CD14-positive monocyte (primary cell): ENCODE results near the gene RHOBTB3. TPM values are rescaled to one million over a fixed set of nuclear protein-coding genes. Genes with fewer than 3 reads are reported as not detected.
"Not testable (repeated sequence)": the region's sequence is repeated elsewhere in the genome, so short reads cannot be mapped to it uniquely, and the experiment has no call there.

Source experiments
- DNase-seq, 3 donors: peaks; one replicate each; pipeline ENCODE4 v3.0.0-alpha.2; 2011 to 2022
- H2AFZ ChIP-seq: 2 replicates; pipeline ENCODE4 v1.6.0; 2012; ENCODE audit warnings: mild to moderate bottlenecking, low read depth, low read length, inconsistent platforms; ENCODE audit not compliant: insufficient read depth, poor library complexity, severe bottlenecking
- H3K27ac ChIP-seq, 2 donors: 1 replicate in 1 of 2; 2 replicates in 1 of 2; pipeline ENCODE4 v1.5.1; 2012 to 2013; ENCODE audit warnings: low read length in 2 of 2, control low read depth in 1 of 2, inconsistent platforms in 1 of 2, low read depth in 1 of 2, mild to moderate bottlenecking in 1 of 2
- H3K27me3 ChIP-seq, 2 donors: one replicate each; pipeline versions ENCODE4 v1.6.0 to v1.6.1; 2011 to 2013; ENCODE audit warnings: low read length in 2 of 2; ENCODE audit not compliant: control insufficient read depth in 2 of 2, insufficient read depth in 2 of 2
- H3K36me3 ChIP-seq, 2 donors: replicated peaks in 1 of 2; 1 replicate in 1 of 2; 2 replicates in 1 of 2; pipeline versions ENCODE4 v1.5.1 to v1.6.1; 2012 to 2013; ENCODE audit warnings: low read length in 2 of 2, control low read depth in 1 of 2, inconsistent platforms in 1 of 2, mild to moderate bottlenecking in 1 of 2; ENCODE audit not compliant: insufficient read depth in 2 of 2, control insufficient read depth in 1 of 2
- H3K4me1 ChIP-seq, 2 donors: 1 replicate in 1 of 2; 2 replicates in 1 of 2; pipeline versions ENCODE4 v1.5.1 to v1.6.1; 2012 to 2013; ENCODE audit warnings: low read length in 2 of 2, control low read depth in 1 of 2, inconsistent platforms in 1 of 2, mild to moderate bottlenecking in 1 of 2, moderate library complexity in 1 of 2; ENCODE audit not compliant: insufficient read depth in 2 of 2, control insufficient read depth in 1 of 2
- H3K4me2 ChIP-seq: replicated peaks from 2 replicates; pipeline ENCODE3; 2012; ENCODE audit warnings: low read length, moderate library complexity, mild to moderate bottlenecking; ENCODE audit not compliant: poor library complexity, severe bottlenecking; ENCODE audit errors: extremely low read depth
- H3K4me3 ChIP-seq, 3 experiments: fragments of 200-600 bp in 1 of 3; sonication (generic) in 1 of 3; replicated peaks in 1 of 3; 1 replicate in 2 of 3; 2 replicates in 1 of 3; pipeline ENCODE4 v1.5.1; 2011 to 2013; ENCODE audit warnings: low read length in 3 of 3, mild to moderate bottlenecking in 3 of 3, control low read depth in 2 of 3, low read depth in 2 of 3, inconsistent platforms in 1 of 3, moderate library complexity in 1 of 3
- H3K79me2 ChIP-seq: 2 replicates; pipeline ENCODE4 v1.6.0; 2012; ENCODE audit warnings: mild to moderate bottlenecking, control low read depth, inconsistent platforms, low read length, moderate library complexity; ENCODE audit not compliant: insufficient read depth
- H3K9ac ChIP-seq: 2 replicates; pipeline ENCODE4 v1.6.0; 2017; ENCODE audit warnings: low read length, mild to moderate bottlenecking; ENCODE audit not compliant: insufficient read depth, poor library complexity, severe bottlenecking
- H3K9me3 ChIP-seq, 2 donors: replicated peaks in 1 of 2; 1 replicate in 1 of 2; 2 replicates in 1 of 2; pipeline versions ENCODE4 v1.5.1 to v1.6.1; 2012 to 2013; ENCODE audit warnings: low read length in 2 of 2, control low read depth in 1 of 2; ENCODE audit not compliant: control insufficient read depth in 1 of 2, insufficient read depth in 1 of 2
- H4K20me1 ChIP-seq: 2 replicates; pipeline ENCODE4 v1.6.0; 2012; ENCODE audit warnings: mild to moderate bottlenecking, low read length, control low read depth, moderate library complexity; ENCODE audit not compliant: insufficient read depth
- H3K27ac Mint-ChIP-seq, 7 donors: one replicate each; pipeline ENCODE4 v1.8.0; 2020; ENCODE audit warnings: mild to moderate bottlenecking in 7 of 7, mixed read lengths in 7 of 7, moderate library complexity in 6 of 7, inconsistent platforms in 2 of 7
- H3K27me3 Mint-ChIP-seq, 3 donors: one replicate each; pipeline ENCODE4 v1.8.0; 2021 to 2022; ENCODE audit warnings: low read depth in 3 of 3, mild to moderate bottlenecking in 3 of 3, mixed read lengths in 3 of 3, moderate library complexity in 3 of 3, inconsistent platforms in 1 of 3
- H3K36me3 Mint-ChIP-seq, 2 donors: one replicate each; pipeline ENCODE4 v1.8.0; 2020; ENCODE audit warnings: mixed read lengths in 2 of 2, inconsistent platforms in 1 of 2, mild to moderate bottlenecking in 1 of 2
- H3K4me1 Mint-ChIP-seq: one replicate; pipeline ENCODE4 v1.8.0; 2020; ENCODE audit warnings: mild to moderate bottlenecking, mixed read lengths
- H3K4me3 Mint-ChIP-seq, 2 donors: one replicate each; pipeline ENCODE4 v1.8.0; 2020; ENCODE audit warnings: mild to moderate bottlenecking in 2 of 2, mixed read lengths in 2 of 2, moderate library complexity in 1 of 2
- H3K9me3 Mint-ChIP-seq, 7 donors: one replicate each; pipeline ENCODE4 v1.8.0; 2020 to 2022; ENCODE audit warnings: mixed read lengths in 7 of 7, mild to moderate bottlenecking in 6 of 7, moderate library complexity in 6 of 7, inconsistent platforms in 2 of 7
- WGBS: methylation state at CpG from one replicate; pipeline ENCODE4 v1.1.5; 2013; ENCODE audit warnings: missing lambda C conversion rate; ENCODE audit not compliant: insufficient coverage; 5-methylcytosine and 5-hydroxymethylcytosine counted together
- intact Hi-C, 2 donors: fragments of 100-400 bp; cut with micrococcal nuclease; formaldehyde crosslinking; loops; one replicate each; pipeline versions ENCODE4 v1.15.0 to v1.15.1; 2023
- polyA plus RNA-seq, 3 donors: library from polyadenylated mRNA; depleted of rRNA in 1 of 3; unstranded in 2 of 3; stranded (reverse) in 1 of 3; fragments of 300-500 nt in 2 of 3; fragments of >200 nt in 1 of 3; fragmentation: Illumina TruSeq in 2 of 3; gene quantifications; 1 replicate in 2 of 3; 2 replicates in 1 of 3; pipeline ENCODE4 v1.2.3, GENCODE V29; 2012 to 2021
- TF ChIP-seq, protein P1 (sequence below): fragments of 200-600 bp; IDR thresholded peaks from one replicate; pipeline ENCODE4 v1.8.0; 2022; ENCODE audit warnings: antibody characterized with exemption, mild to moderate bottlenecking

The RHOBTB3 gene
- polyA plus RNA-seq, 3 donors = 0.41 to 1.5 (median 0.63) TPM

DNA sequence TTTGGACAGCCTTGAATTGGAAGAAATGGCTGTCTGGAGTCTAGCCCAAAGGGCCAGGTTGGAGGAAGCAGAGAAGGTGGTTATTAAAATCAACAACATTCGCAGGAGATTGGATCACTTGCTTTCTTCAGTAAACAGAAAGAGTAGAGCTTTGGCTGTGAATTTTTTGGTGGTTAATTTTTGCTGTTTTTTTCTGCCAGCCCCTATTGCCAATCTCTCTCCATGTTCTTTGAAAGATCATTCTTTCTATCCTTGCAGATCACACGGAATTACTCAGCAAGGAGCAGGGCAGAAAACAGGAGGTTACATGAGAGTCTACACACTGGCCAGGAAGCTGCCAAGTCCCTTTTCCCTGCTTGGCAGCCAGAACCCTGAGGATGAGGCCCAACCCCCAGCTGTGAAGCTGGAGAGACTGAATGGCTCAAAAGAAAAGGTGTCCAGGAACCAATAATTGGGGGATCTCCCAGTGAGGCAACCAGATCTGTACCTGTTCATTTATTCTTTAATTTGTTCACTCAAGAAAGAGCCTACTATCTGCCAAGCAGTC, 78.4 kb downstream of the RHOBTB3 start:
- H3K4me2 ChIP-seq = peak overlapping the region; percentile 52
- H3K9me3 Mint-ChIP-seq = peaks cover 2 to 10% (median 7%) of the 10 kb centered on the region in 7 donors
- 57% methylated on average over 1 of the region's 2 CpGs for WGBS
- peaks cover 0 to 2% (median 0%) of the 10 kb centered on the region in 3 donors for H3K27me3 Mint-ChIP-seq
- H3K9ac ChIP-seq = no peak overlapping the region
- peaks cover 0 to 5% of the 10 kb centered on the region in 2 donors for H3K9me3 ChIP-seq
- peaks cover 49% of the 10 kb centered on the region for H3K79me2 ChIP-seq
- H3K4me1 Mint-ChIP-seq = peaks cover 58% of the 10 kb centered on the region
- TF ChIP-seq, protein P1, sequence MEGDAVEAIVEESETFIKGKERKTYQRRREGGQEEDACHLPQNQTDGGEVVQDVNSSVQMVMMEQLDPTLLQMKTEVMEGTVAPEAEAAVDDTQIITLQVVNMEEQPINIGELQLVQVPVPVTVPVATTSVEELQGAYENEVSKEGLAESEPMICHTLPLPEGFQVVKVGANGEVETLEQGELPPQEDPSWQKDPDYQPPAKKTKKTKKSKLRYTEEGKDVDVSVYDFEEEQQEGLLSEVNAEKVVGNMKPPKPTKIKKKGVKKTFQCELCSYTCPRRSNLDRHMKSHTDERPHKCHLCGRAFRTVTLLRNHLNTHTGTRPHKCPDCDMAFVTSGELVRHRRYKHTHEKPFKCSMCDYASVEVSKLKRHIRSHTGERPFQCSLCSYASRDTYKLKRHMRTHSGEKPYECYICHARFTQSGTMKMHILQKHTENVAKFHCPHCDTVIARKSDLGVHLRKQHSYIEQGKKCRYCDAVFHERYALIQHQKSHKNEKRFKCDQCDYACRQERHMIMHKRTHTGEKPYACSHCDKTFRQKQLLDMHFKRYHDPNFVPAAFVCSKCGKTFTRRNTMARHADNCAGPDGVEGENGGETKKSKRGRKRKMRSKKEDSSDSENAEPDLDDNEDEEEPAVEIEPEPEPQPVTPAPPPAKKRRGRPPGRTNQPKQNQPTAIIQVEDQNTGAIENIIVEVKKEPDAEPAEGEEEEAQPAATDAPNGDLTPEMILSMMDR = no peak
- no peaks in the 10 kb centered on the region for H3K27me3 ChIP-seq
- H3K27ac ChIP-seq = peak overlapping the region; percentile 69 to 79
- H3K4me3 ChIP-seq = peak overlapping the region in 1 of 3 experiments; percentile 47
- no peak for DNase-seq
- peaks cover 49 to 88% of the 10 kb centered on the region in 2 donors for H3K36me3 Mint-ChIP-seq
- H2AFZ ChIP-seq = peak overlapping the region; percentile 12
- intact Hi-C loops = loop anchor here in 1 of 2 donors (5.0 kb wide), 1 partner anchor 33 kb away; no protein-coding TSS in a partner anchor
- peaks cover 35 to 60% of the 10 kb centered on the region in 2 donors for H3K36me3 ChIP-seq
- H4K20me1 ChIP-seq = peaks cover 59% of the 10 kb centered on the region
- peak overlapping the region in 1 of 2 donors; percentile 65 for H3K4me3 Mint-ChIP-seq
- H3K27ac Mint-ChIP-seq = peak overlapping the region; percentile 85 to 94 (median 92)
- H3K4me1 ChIP-seq = peaks cover 39 to 44% of the 10 kb centered on the region in 2 donors

DNA sequence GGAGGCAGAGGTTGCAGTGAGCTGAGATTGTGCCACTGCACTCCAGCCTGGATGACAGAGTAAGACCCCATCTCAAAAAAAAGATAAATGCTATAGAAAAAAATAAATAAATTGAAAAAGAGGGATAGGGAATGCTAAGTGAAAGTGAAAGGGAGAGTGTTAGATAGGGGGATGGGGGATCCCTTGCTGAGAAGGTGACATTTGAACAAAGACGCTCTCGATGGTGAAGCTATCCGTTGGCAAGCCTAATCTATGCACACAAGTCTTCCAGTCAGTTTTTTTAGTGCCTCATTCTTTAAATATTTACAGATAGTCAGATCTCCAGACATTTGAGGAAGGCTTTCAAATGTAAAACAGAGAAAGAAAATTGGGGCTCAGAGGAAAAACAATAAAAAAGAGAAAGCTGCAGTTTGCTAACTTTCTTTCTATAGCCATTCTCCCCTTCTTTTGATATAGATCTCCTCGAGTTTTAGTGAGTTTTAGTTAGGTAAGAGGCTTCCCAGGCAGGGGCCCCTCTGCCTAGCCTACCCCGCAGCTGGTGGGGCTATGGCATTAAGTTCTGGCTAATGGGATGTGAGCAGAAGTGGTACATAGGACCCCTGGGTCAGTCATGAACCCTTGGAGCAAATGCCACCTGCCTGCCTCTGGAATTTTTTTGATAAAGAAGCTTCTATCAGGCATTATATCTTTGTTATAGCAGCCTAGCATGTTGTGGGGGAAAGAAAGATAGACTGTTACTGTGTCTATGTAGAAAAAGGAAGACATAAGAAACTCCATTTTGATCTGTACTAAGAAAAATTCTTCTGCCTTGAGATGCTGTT, 79.4 kb downstream of the RHOBTB3 start:
- Mint-ChIP-seq H3K27ac (peak overlapping the region; percentile 85 to 94 (median 92)), H3K4me3 (no peak overlapping the region), H3K9me3 (peaks cover 0 to 9% (median 3%) of the 10 kb centered on the region in 7 donors), H3K27me3 (peaks cover 0 to 2% (median 0%) of the 10 kb centered on the region in 3 donors), H3K36me3 (peaks cover 54 to 90% of the 10 kb centered on the region in 2 donors), H3K4me1 (peaks cover 67% of the 10 kb centered on the region)
- peaks cover 0 to 2% of the 10 kb centered on the region in 2 donors for H3K9me3 ChIP-seq
- TF ChIP-seq, protein P1 = no peak
- DNase-seq = no peak
- H2AFZ ChIP-seq = no peak overlapping the region
- H3K4me2 ChIP-seq = peak overlapping the region; percentile 18
- peak overlapping the region; percentile 69 to 79 for H3K27ac ChIP-seq
- H3K4me3 ChIP-seq = no peak overlapping the region
- peaks cover 59% of the 10 kb centered on the region for H3K79me2 ChIP-seq
- H3K27me3 ChIP-seq = no peaks in the 10 kb centered on the region
- H4K20me1 ChIP-seq = peaks cover 70% of the 10 kb centered on the region
- WGBS = 80% methylated on average over 1 of the region's 5 CpGs
- intact Hi-C loops = no loop called here
- H3K36me3 ChIP-seq = peaks cover 42 to 60% of the 10 kb centered on the region in 2 donors
- H3K9ac ChIP-seq = no peak overlapping the region
- peaks cover 39 to 48% of the 10 kb centered on the region in 2 donors for H3K4me1 ChIP-seq

DNA sequence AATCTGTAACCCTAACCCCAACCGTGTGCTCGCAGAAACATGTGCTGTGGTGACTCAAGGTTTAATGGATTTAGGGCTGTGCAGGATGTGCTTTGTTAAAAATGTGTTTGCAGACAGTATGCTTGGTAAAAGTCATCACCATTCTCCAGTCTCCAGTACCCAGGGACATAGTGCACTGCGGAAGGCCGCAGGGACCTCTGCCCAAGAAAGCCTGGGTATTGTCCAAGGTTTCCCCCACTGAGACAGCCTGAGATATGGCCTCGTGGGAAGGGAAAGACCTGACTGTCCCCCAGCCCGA, 79.9 kb downstream of the RHOBTB3 start:
- H2AFZ ChIP-seq, DNase-seq, H3K27me3 ChIP-seq, H3K4me3 Mint-ChIP-seq, H3K9me3 ChIP-seq, H3K4me2 ChIP-seq, H3K27me3 Mint-ChIP-seq, H3K4me3 ChIP-seq, H3K9ac ChIP-seq, intact Hi-C loops, H3K9me3 Mint-ChIP-seq: not testable (repeated sequence)
- Histone ChIP-seq H3K79me2 (peaks cover 65% of the 10 kb centered on the region), H3K4me1 (peaks cover 42 to 53% of the 10 kb centered on the region in 2 donors), H4K20me1 (peaks cover 75% of the 10 kb centered on the region), H3K27ac (peak overlapping the region in 1 of 2 donors; percentile 79), H3K36me3 (peaks cover 47 to 62% of the 10 kb centered on the region in 2 donors)
- WGBS = no CpG with 5 or more reads among the region's 6 CpGs
- peaks cover 72% of the 10 kb centered on the region for H3K4me1 Mint-ChIP-seq
- H3K27ac Mint-ChIP-seq = peak overlapping the region in 4 of 7 donors; percentile 47 to 90 (median 87)
- peaks cover 60 to 90% of the 10 kb centered on the region in 2 donors for H3K36me3 Mint-ChIP-seq
